GM12892 (cell line): ENCODE results near the gene POLR2F.

Experiments
- POLR2A ChIP-seq: IDR thresholded peaks from 2 replicates; pipeline ENCODE4 v1.6.1; 2011; ENCODE audit warnings: low read depth, low read length, control low read depth
- TAF1 ChIP-seq: IDR thresholded peaks from 2 replicates; pipeline ENCODE4 v1.6.1; 2011; ENCODE audit warnings: low read depth, mild to moderate bottlenecking, control low read depth, low read length, borderline replicate concordance

DNA sequence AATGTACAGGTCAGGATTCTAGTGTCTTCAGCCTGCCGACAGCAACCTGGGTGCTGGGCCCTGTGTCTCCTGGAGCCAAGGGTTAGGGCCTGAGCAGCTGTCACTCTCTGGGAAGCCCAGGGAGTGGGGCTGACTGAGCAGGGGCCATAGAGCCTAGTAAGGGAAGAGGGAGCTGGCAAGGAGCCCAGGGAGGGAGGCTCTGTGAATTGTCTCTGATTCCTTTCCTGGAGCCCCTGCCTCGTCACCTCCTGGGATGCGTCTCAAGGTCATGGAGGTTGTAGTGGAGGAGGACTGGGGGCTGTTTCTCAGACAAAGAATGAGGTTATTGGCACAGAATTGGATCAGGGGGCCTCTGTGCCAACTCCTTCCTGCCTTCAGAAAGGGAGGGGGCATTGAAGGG lies 19.0 kb downstream of the POLR2F start:
- TF ChIP-seq TAF1 = no peak
- TF ChIP-seq POLR2A = no peak
